Kidney tubule cell (primary cell): ENCODE results near the gene CALML3.

Experiments
- DNase-seq: peaks from one replicate; pipeline ENCODE4 v3.0.0-alpha.2; 2018; ENCODE audit warnings: low spot score

CALML3 gene

DNA sequence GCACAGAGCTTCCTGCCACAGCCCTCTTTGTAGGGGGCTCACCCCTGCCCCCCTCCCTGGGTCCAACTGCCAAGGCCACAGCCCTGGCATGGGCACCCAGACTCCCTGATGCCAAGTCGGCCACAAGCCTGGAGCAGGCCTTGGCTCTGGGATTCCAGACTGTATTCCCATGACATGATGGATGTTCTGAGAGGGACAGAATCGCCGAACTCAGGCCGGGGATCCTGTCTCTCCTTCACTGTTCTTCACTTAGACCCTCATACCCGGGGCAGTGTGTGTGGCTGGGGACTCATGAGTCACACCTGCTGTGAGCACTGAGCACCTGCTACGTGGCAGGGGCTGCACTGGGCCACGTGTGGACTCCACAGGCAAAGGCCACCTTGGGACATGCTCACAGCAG lies 33.3 kb upstream of the CALML3 start:
- DNase-seq: no peak

DNA sequence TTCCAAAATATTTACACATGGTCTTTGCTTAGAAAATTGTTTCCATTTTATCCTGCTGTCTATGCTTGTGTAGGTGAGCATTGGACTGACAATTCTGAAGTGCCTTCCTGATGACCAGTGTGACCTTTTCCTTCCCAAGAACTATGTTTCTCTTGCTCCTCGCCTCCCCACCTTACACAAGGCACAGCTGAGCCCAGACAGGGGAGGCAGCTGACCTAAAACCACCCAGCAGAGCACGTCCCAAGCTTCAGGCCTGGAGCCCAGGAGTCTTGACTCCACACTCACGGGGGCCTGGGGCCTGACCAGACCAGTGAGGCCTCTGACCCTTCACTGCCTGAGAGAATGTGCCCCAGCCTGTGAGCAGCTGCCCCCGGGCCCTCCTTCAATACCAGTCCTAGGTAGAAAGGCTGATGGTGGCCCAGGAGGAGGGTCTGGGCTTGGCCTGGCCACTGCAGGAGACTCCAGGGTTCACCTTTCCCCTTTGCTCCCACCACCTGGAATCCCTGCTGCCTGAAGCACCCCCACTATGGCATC lies 32.4 kb upstream of the CALML3 start:
- DNase-seq: no peak

DNA sequence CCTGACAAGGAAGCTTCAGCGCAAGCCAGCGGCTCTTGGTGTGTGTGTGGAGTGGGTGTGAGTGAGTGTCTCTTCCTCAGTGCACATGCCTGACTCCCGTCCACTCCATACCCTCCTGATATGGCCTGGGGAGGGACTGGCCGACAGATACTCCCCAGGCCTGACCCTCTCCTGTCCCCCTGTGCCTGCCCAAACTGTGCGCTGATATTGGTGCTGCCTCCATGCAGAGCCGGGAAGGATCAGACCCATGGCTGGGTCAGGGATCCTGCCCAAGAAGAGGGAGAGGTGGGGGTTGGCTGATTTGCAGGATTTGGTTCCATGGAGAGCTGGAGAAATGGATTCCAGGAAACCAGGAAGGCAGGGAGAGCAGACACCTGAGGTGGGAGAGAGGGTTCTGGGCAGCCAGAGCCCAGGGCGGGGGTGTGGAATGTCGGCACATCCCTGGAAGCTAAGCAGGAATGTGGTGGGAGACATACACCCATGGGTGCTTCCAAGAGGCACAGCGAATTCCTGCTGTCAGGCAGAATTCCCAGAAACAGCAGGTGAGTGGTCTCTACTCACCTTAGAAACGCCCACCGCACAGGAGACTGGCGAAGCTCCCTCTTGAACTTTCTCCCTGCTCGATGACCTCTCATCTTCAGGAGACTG lies 31.7 kb upstream of the CALML3 start:
- no peak for DNase-seq

DNA sequence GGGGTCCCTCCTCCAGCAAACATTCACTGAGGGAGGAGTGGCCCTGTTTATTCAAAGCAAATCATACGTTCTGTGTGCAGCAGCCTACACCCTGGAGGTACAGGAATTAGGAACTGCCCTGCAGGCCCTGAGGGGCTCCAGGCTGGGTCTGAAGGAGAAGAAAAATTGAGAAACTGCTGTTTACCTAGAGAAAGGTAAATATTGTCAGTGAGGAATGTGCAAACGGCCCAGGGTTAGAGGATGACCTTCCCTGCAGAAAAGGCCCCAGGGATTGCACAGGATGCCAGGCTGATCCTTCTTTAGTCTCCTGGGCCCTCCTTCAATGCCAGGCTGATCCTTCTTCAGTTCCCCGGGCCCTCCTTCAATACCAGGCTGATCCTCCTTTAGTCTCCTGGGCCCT lies 31.1 kb upstream of the CALML3 start:
- no peak for DNase-seq

DNA sequence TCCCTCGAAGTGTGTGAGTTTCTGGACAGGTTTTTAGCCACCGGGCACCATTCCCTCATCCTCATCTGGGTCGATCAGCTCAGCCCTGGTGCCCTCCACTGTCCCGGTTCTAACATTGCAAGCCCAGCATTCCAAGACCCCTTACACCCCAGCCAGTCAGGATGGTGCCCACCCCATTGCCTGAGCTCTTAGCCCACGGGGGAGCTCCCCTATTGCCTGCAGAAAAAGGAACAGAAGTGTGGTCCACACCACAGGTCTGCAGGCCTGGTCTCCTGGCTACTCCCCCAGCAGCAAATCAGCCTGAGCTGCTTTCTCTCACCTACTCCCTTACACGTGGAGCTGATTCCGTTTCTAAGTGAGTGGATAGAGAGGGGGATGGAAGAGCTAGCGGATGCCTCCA lies 30.1 kb upstream of the CALML3 start:
- DNase-seq: no peak

DNA sequence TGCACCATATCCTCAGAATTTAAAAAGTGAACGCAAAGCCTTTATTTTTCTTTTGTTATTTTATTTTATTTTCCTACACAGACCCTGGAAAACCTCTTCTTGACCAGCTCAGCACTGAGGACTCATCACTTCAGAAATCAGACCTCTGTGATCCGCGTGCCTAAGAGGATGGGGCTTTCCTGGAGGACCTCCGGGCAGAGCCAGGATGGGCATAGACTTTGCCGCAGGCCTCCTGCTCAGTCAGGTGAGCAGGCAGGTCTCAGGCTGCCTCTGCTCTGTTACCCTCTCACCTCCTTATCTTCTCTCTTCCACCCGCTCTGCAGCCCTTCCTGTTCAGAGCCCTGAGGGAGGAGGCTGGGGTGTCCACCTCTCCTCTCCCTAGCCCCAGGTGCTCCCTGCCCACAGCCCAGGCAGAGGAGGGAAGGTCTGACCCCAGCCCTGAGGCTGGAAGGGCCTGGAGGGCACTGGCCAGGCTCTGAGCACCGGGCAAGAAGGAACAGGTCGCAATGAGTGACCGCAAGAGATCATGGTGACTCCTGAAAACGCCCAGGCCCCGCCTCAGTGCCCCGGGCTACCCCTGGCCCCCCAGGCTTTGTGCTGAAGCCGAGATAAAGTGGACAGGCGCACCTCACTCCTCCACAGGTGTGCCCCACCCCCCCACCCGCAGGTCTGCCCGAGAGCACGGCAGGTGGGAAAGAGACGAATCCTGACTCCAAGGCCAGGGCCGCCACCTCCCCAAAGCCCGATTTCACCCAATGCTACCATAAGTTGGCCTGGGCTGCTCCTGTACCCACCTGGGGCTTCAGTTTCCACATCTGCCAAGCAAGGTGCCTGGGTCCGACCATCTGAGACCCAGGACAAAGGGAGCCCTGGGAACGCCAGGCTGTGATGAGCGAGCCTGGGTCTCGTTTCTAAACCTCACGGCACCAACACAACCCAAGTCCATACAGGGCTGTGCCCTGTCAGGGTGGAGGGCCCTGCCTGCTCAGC lies 28.2 kb upstream of the CALML3 start:
- no peak for DNase-seq

DNA sequence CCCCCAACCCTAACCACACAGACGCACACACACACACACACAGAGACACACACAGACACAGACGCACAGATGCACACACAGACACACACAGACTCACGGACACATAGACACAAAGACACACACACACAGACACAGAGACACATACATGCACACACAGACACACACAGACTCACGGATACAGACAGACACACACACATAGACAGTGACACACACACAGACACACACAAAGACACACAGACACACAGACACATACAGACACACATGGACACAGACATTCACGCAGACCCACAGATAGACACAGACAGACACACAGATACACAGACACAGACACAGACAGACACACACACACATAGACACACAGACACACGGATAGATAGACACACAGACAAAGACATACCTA lies 27.5 kb upstream of the CALML3 start:
- no peak for DNase-seq

DNA sequence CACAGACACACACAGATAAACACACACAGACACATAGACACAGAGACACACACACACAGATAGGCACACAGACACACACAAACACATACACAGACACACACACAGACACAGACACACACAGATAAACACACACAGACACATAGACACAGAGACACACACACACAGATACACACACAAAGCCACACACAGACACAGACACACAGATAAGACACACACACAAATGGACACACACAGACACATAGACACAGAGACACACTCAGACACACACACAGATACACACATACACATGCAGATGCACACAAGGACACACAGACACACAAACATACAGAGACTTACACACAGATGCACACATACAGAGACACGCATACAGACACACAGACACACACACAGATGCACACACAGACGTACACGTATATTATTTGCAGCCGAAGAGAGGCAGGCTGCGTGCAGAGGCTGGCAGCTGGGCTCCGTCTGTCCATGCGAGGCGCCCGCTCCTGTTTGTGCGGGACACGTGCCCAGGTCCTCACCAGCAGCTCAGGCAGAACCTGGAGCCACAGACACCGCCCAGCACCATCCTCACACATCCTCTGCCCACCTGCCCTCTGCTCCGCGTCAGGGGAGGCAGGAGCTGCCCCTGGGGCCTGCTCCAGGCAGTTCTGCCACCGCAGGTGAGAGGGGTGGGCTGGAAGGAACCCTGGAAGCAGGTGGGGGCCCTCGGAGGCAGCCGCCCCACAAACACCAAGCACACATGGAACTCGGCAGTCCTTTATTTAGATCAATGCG lies 26.6 kb upstream of the CALML3 start:
- DNase-seq: no peak

DNA sequence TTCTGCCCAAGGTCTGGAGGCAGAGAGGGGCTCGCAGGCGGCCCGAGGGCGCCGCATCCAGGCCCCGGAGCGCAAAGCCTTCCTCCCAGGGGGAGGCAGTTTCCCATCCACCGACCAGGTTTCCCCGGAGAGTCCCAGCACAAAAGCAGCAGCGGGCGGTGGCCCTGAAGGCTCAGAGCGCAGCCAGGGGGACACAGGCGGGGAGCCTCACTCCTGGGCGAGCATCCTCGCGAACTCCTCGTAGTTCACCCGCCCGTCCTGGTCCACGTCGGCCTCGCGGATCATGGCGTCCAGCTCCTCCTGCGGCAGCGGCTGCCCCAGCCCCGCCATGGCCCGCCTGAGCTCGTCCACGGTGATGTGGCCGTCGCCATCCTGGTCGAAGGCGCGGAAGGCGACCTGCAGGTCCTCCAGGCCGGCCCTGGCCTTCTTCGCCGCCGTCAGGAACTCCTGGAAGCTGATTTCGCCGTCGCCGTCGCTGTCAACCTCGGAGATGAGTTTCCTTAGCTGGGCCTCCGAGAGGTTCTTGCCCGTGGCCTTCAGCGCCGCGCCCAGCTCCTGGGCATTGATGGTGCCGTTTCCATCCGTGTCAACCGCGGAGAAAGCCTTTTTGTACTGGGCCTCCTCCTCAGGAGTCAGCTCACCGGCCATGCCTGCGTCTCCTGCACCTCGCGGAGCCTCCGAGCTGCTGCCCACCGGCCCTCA lies 25.8 kb upstream of the CALML3 start:
- DNase-seq: no peak

DNA sequence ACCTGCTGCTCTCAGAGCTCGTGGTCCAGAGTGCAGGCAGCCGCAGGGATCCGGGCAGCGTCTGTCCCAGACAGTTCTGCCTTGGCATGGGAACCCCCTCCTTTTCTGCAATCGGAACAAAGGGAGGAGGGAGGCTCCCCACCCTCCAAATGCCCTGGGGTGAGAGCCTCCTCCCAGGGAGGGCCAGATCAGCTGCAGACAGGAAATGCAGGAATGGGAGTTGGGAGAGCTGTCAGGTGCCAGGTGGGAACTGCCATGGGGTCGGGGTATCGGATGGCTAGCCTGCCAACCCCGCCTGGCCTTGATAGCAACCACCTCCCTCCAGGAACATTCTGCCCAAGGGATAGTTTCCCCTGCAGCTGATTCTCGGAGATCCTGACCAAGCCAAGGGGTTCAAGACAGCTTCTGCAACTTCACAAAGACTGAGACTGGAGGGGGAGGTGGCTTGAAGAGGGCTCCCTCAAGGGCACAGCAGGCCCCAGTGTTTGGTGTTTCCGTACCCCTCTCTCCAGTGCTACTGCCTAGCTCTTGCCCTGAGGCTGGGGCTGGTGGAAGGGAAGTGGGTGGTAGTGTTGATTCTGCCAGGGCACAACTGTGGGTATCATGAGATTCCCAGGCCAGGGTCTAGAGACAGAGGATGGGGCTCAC lies 25.1 kb upstream of the CALML3 start, which contains the start of gene CALML5:
Gene CALML5 (minus strand): TSS at position 78 of the 648 bp plus-strand sequence. CDS start 132 bp downstream, outside the sequence.
- no peak for DNase-seq

DNA sequence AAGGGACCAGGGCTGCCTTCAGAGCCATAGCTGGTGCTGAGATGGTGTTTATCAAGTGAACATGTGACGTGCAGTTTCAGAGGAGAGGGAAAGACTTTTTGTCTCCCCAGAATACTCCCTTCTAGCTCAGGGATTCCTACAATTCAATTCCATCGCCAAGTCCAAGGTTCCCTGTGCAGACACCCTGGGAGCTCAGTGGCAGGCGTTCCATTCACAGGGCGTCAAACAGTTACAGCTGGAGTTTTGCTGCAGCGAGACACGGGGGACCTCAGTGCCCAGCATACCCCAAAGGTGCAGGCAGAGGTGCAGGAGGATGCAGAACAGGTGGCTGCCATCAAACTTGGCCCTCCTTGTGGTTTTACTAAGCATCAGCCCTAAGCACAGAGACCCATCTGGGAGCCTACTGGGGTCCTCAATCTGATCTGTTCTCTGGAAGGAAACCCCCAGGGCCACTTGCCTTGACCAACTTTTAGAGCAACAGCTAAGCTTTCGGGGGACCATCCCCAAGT lies 24.5 kb upstream of the CALML3 start:
- no peak for DNase-seq

DNA sequence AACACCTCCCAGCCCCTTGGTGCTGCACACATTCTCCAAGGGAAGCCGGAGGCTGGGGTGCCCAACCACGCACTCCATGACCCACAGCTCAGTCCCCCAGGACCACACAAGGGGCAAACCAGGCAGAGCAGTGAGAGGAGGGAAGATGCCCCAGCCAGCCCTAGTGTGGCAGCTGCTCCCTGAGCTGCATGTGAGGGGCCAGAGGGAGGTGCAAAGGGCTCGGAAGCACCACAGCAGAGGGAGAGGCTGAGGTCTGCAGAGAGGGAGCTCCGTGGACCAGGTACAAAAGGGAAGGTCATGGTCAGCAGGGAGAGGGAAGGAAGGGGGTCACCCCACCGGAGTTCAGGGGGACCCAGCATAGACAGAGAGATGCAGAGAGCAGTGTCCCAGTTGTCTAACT lies 23.9 kb upstream of the CALML3 start:
- DNase-seq: no peak

DNA sequence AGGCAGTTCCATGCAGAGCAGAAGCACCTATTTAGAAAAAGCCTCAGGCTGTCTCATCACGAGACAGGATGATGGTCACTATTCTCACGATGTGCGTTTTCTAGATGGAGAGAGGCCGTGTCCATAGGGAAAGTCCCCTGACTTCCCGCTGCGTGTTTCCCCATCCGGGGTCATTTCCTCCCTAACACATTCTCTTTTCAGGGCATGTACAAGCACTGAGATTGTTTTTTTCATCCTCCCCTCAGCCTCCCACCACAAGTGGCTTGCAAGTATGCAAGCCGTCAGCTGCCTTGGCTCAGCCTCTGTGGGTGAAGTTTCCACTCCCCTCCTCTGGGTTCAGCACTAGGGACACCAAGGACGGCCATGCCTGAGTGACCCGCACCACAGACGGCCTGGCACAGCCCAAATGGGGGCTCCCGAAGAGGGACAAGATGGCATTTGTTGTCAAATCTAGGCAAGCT lies 22.7 kb upstream of the CALML3 start:
- no peak for DNase-seq

DNA sequence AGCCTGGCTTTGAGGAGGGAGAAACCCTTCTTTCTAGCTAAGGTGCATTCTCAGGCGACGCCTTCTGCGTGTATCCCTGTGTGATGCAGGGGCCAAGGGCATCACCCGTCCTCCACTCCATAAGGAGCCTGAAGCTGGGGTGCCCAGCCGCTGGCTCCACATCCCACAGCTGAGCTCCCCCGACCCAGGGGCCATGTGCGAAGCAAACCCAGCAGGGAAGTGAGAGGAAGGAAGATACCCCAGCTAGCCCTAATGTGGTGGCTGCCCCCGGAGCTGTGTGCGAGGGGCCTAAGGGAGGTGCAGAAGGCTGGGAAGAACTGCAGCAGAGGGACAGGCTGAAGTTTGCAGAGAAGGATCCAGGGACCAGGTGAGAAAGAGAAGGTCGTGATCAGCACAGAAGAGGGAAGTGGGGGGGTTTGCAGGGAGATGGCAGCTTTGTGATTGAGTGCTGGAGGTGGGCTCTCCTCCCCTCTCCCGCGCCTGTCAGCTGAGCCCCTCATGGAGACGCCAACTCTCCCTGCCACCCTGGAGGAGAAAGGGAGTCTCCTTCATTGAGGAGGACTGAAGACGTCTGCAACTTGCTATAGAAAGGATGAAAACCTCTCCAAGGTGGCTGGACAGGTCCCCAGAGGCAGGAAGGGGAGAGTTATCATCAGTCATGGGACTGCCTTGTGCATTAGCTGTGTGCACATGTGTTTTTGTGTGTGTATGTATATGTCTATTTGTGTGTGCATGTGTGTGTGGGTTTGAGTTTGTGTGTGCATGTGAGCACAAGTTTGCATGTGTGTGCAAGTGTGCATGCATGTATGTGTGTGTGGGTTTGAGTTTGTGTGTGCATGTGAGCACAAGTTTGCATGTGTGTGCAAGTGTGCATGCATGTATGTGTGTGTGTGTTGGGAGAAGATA lies 21.9 kb upstream of the CALML3 start:
- no peak for DNase-seq

DNA sequence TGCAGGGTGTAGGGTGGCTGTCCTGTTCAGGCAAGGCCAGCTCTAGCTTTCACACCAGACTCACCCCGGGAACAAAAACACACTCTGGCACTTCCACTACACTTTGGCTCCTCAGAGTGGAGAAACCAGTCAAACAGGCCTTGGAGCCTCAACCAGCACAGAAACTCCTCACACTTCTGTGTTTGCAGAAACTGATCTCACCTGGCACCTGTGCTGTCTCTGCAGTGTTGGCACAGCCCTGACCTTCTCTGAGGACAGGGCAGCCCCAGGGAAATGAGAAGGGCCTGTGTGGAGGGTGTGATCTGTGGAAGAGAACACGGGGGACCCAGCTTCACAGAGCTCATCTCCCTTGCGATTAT lies 21.3 kb upstream of the CALML3 start:
- DNase-seq: no peak

DNA sequence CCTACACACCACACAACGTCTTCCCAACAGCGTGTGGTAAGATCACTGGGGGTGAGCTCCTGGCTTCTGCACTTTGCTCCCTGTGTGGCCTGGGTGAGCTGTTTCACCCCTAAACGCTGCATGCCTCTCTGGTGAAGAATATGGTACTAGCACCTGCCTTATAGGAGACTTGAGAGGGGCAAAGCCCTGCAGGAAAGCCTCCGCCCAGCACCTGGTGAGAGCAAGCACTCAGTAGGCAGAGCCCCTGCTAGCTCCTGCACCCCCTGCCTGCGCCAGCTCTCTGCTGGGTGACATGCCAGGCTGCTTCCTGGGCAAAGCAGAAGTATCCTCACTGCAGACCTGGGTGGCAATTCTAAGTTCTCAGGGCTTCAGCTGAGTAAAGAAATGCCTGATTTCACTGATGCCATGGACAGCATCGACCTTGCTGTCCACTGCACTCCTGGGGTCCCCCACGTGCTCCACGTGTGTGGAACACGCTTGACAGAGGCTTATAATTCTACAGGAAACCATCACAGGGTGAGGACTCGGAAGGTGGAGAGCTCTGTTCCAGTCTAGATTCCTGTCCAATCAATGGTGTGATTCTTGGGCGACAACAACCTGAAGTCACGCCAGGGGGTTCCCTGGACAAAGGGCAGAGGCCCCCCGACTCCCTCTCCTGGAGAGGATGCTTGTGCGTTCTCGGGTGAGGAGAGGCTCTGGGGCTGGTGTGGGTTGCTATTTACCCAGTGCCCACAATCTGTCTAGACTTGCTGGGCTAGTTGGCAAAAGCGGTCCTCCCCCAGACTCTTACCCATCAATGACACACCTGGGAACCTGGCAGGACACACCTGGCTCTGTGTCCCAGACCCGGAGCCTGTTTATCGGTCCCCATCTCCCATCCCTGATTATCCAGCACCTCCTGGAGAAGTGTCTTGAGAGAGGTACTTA lies 20.4 kb upstream of the CALML3 start:
- DNase-seq: no peak

DNA sequence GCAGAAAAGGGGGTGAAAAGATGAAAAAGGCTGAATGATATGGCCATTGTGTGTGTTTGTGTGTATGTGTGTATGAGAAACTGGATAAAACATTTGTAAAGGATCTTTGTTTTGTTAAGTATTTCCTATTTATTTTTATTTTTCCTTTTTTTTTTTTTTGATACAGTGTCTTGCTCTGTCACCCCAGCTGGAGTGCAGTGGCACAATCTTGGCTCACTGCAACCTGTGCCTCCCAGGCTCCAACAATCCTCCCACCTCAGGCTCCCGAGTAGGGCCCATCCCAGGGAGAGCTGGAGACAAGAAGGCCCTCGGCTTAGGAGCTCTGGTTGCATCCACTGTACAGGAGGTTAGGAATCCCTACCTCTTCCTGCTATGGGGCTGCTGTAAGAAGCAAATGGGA lies 18.5 kb upstream of the CALML3 start:
- DNase-seq: no peak

DNA sequence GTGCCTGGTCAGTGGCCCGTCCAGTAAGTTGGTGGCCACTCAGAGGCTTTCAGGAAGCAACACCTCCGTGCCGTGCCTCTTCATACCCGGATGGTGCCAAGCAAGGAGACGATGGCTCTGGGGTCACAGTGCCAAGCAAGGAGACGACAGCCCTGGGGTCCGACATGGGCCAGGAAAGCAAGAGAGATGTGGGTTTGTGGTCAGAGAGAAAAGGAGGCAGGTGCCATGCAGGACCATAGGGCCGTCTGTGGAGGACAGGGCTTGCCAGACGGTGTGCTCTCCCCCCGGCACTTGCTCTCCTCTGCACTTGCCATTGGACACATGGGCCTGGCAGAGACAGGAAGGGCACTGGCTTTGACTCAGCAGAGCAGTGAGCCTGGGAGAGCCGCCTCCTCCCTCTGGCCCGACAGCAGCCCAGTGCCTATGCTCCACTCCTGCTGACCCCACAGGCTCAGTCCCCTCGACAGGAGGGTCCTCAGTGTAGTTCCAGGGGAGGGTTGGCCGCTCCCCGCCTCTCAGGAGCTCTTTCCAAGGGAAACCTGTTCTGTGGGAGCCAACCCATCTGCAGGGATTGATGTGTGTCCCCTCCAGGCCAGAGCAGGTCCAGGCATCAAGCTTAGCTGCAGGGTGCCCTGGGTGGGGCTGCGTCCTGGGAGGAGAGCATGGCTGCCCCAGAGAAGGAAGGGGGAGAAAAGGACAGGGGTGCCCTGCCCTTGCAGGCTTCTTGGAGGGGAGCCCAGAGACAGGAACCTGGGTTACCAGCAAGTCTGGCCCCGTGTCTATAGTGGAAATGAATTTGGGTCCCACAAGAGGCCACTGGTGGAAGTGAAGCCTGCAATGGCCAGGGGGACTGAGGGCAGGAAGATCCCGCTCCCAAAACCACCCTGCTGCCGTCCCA lies 17.8 kb upstream of the CALML3 start:
- DNase-seq: no peak
